Measurements from ENCODE around the gene SYNGR2. TPM values are rescaled to one million over a fixed set of nuclear protein-coding genes. Genes with fewer than 3 reads are reported as not detected.
A peak's percentile ranks its signal among the peaks of the same experiment; 100 is the strongest.

SYNGR2 gene
- total RNA-seq, 1 donor from 2014 or later = 64.1 TPM

GRCh38 chr17:78185981-78186691 is 17.8 kb downstream of the SYNGR2 start:
- H3K9me3 Mint-ChIP-seq = no peaks in the 10 kb centered on the region

GRCh38 chr17:78186692-78187595 is 18.6 kb downstream of the SYNGR2 start, which contains the start of the genes AFMID and TK1:
TSS of gene AFMID (plus strand) at chr17:78187362. CDS start at chr17:78187371, 9 bp downstream.
TSS of gene TK1 (minus strand) at chr17:78187052. CDS start at chr17:78186994, 58 bp downstream.
- Mint-ChIP-seq H3K4me1 (ENCODE audit: unreplicated experiment) (peaks cover 27% of the 10 kb centered on the region), H3K9me3 (no peaks in the 10 kb centered on the region), H3K27ac (peak within 1 kb of the TSS; percentile 82), H3K36me3 (peaks cover 10% of the 10 kb centered on the region), H3K4me3 (peak within 1 kb of the TSS; percentile 90), H3K27me3 (no peaks in the 10 kb centered on the region)
- TF ChIP-seq CTCF (conservative IDR thresholded peaks at IDR 0.05) = peak; percentile 96
- DNase-seq (ENCODE audit: extremely low spot score, unreplicated experiment) = peak; percentile 100

More at GRCh38 chr17:78185981-78186691, 17.8 kb downstream of the SYNGR2 start:
- Mint-ChIP-seq H3K27ac (peak overlapping the region; percentile 81), H3K4me1 (ENCODE audit: unreplicated experiment) (peaks cover 27% of the 10 kb centered on the region), H3K27me3 (no peaks in the 10 kb centered on the region), H3K36me3 (peaks cover 10% of the 10 kb centered on the region), H3K4me3 (peak overlapping the region; percentile 90)
- DNase-seq (ENCODE audit: extremely low spot score, unreplicated experiment) = no peak
- no peak for TF ChIP-seq CTCF (conservative IDR thresholded peaks at IDR 0.05)

DNA sequence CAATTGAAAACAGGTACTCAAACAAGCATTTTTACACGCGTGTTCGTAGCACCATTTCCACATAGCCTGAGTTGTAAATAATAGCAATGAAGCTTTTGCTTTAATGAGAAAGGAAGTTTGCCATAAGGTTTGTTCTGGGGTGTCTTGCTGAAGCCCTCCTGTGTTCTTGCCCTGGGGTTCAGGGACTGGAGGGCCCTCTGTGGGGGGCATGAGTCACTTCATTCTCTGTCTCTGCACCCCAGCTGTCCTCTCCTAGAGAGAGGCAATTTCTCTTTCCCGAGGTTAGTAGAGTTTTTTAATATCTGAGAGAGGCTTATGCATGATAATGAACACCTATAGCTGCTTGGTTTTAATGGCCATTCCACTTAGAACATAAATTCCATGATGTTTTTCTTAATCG is 28.3 kb downstream of the SYNGR2 start:
- peaks cover 21% of the 10 kb centered on the region for H3K36me3 Mint-ChIP-seq
- H3K4me1 Mint-ChIP-seq (ENCODE audit: unreplicated experiment) = peaks cover 14% of the 10 kb centered on the region
- DNase-seq (ENCODE audit: extremely low spot score, unreplicated experiment) = no peak
- H3K4me3 Mint-ChIP-seq = no peak overlapping the region
- H3K27ac Mint-ChIP-seq = peak overlapping the region; percentile 91
- no peaks in the 10 kb centered on the region for H3K9me3 Mint-ChIP-seq
- no peaks in the 10 kb centered on the region for H3K27me3 Mint-ChIP-seq
- TF ChIP-seq CTCF (conservative IDR thresholded peaks at IDR 0.05) = no peak

- Mint-ChIP-seq H3K27ac (peak overlapping the region; percentile 91), H3K4me3 (no peak overlapping the region), H3K27me3 (no peaks in the 10 kb centered on the region), H3K9me3 (no peaks in the 10 kb centered on the region), H3K36me3 (peaks cover 21% of the 10 kb centered on the region), H3K4me1 (ENCODE audit: unreplicated experiment) (peaks cover 14% of the 10 kb centered on the region)
- no peak for TF ChIP-seq CTCF (conservative IDR thresholded peaks at IDR 0.05)
- no peak for DNase-seq (ENCODE audit: extremely low spot score, unreplicated experiment)
Measured at GRCh38 chr17:78197147-78197832, 28.9 kb downstream of the SYNGR2 start.

- Mint-ChIP-seq H3K27me3 (no peaks in the 10 kb centered on the region), H3K4me3 (no peak overlapping the region), H3K27ac (no peak overlapping the region), H3K9me3 (no peaks in the 10 kb centered on the region), H3K36me3 (peaks cover 14% of the 10 kb centered on the region), H3K4me1 (ENCODE audit: unreplicated experiment) (peaks cover 14% of the 10 kb centered on the region)
- no peak for DNase-seq (ENCODE audit: extremely low spot score, unreplicated experiment)
- TF ChIP-seq CTCF (conservative IDR thresholded peaks at IDR 0.05) = no peak
Measured at GRCh38 chr17:78200451-78200850, 32.1 kb downstream of the SYNGR2 start.
